Smooth muscle cell (in vitro differentiated cells): Measurements from ENCODE around the gene CDH4. TPM values are rescaled to one million over a fixed set of nuclear protein-coding genes. Genes with fewer than 3 reads are reported as not detected.

Experiments
- DNase-seq: peaks from one replicate; lab custom pipeline; 2025; ENCODE audit not compliant: unreplicated experiment; lab: John Stamatoyannopoulos, UW
- H2AFZ ChIP-seq: fragments of 200-600 bp; sonication (generic); 2 replicates; pipeline ENCODE4 v1.6.0; 2016; ENCODE audit warnings: antibody characterized with exemption, low read depth, mild to moderate bottlenecking
- H3F3A ChIP-seq: fragments of 200-600 bp; sonication (generic); 2 replicates; pipeline ENCODE4 v1.6.0; 2017; ENCODE audit warnings: antibody characterized with exemption, low read depth
- H3K27ac ChIP-seq: fragments of 200-600 bp; sonication (generic); 2 replicates; pipeline ENCODE4 v1.5.1; 2016; ENCODE audit warnings: low read depth, mild to moderate bottlenecking
- H3K27me3 ChIP-seq: fragments of 200-600 bp; sonication (generic); 2 replicates; pipeline ENCODE4 v1.6.1; 2016; ENCODE audit warnings: low read depth, mild to moderate bottlenecking
- H3K36me3 ChIP-seq: fragments of 200-600 bp; sonication (generic); 2 replicates; pipeline ENCODE4 v1.5.1; 2016; ENCODE audit warnings: low read depth
- H3K4me1 ChIP-seq: fragments of 200-600 bp; sonication (generic); 2 replicates; pipeline ENCODE4 v1.5.1; 2016; ENCODE audit warnings: low read depth
- H3K4me2 ChIP-seq: fragments of 200-600 bp; sonication (generic); 2 replicates; pipeline ENCODE4 v1.6.0; 2016; ENCODE audit warnings: mild to moderate bottlenecking
- H3K4me3 ChIP-seq: fragments of 200-600 bp; sonication (generic); 2 replicates; pipeline ENCODE4 v1.5.1; 2016; ENCODE audit warnings: mild to moderate bottlenecking
- H3K79me2 ChIP-seq: fragments of 200-600 bp; sonication (generic); 2 replicates; pipeline ENCODE4 v1.6.0; 2016; ENCODE audit warnings: low read depth, mild to moderate bottlenecking
- H3K9ac ChIP-seq: fragments of 200-600 bp; sonication (generic); 2 replicates; pipeline ENCODE4 v1.6.0; 2016; ENCODE audit warnings: low read depth
- H3K9me3 ChIP-seq: fragments of 200-600 bp; sonication (generic); replicated peaks from 2 replicates; pipeline ENCODE4 v1.5.1; 2016; ENCODE audit warnings: low read depth
- H4K20me1 ChIP-seq: fragments of 200-600 bp; sonication (generic); 2 replicates; pipeline ENCODE4 v1.6.0; 2016; ENCODE audit warnings: low read depth
- CTCF ChIP-seq: fragments of 200-600 bp; sonication (generic); IDR thresholded peaks from 2 replicates; pipeline ENCODE4 v1.5.1; 2017; ENCODE audit warnings: borderline replicate concordance, mild to moderate bottlenecking, antibody characterized with exemption; ENCODE audit not compliant: insufficient read depth, poor library complexity, severe bottlenecking
- WGBS: methylation state at CpG from one replicate; pipeline ENCODE4 v1.1.7; 2016; ENCODE audit warnings: low lambda C conversion rate; 5-methylcytosine and 5-hydroxymethylcytosine counted together
- polyA plus RNA-seq: library from polyadenylated mRNA; unstranded; fragments of >200 nt; fragmentation: Nextera tagmentation; extraction: Ambion mirVana; gene quantifications from 2 replicates; pipeline ENCODE4 v1.2.1, GENCODE V29; 2016
- total RNA-seq: library from RNA; depleted of rRNA; stranded (reverse); fragments of >200 nt; gene quantifications from 2 replicates; pipeline ENCODE4 v1.2.3, GENCODE V29; 2014

CDH4 gene
- total and polyA plus RNA-seq, 2 experiments from 2014 or later: 0.03 to 0.04 TPM

DNA sequence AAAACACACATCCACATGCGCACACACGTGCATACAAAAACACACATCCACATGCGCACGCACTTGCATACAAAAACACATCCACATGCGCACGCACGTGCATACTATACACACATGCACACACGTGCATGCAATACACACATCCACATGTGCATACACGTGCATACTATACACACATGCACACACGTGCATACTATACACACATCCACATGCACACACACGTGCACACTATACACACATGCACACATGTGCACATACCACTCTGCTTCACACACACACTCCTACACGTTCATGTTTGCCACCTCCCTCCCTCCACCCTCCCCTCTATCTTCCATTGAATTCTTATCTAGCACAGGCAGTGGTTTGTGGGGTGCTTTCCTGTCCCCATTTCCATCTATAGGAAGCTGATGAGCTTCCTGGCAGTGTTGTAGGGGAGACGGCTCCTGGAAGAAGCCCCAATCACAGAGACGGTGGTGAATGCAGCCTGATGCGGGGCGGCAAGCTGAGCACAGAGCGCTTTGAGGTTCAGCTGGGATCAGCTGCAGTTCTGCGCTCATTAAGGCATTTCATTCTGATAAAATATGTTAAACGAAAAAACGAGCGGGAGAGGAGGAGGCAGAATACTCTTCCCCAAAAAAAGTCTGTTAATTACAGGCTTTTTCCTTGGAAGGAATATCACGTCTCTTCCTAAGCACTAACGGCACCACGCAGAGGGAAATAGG is 525.9 kb downstream of the CDH4 start:
- H3K79me2 ChIP-seq: no peaks in the 10 kb centered on the region
- no peaks in the 10 kb centered on the region for H3K36me3 ChIP-seq
- no peak for DNase-seq
- H3K4me2 ChIP-seq: no peak overlapping the region
- H3F3A ChIP-seq: no peaks in the 10 kb centered on the region
- 88% methylated on average over 24 of the region's 24 CpGs for WGBS
- no peaks in the 10 kb centered on the region for H3K4me1 ChIP-seq
- H3K27ac ChIP-seq: no peak overlapping the region
- peaks cover 3% of the 10 kb centered on the region for H3K9me3 ChIP-seq
- no peak overlapping the region for H3K9ac ChIP-seq
- TF ChIP-seq CTCF: no peak
- no peak overlapping the region for H2AFZ ChIP-seq
- no peak overlapping the region for H3K4me3 ChIP-seq
- peaks cover 18% of the 10 kb centered on the region for H3K27me3 ChIP-seq
- no peaks in the 10 kb centered on the region for H4K20me1 ChIP-seq

DNA sequence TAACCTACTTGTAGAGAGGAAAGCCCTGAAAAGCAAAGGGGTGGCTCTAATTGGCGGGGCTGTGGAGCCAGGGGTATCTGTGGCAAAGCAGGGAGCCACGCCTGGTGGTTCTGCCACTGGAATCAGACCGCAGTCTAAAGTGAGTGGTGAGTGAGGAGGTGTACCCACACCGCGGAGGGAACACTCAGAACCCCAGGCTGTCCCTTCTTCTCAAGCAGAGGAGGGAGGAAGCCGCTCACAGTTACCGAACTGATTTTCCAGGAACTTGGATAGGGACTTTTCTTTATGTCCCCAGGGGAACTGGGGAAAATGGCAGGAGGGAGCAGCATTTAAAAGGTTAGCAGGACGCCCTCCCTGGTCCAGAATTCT is 526.4 kb downstream of the CDH4 start:
- Histone ChIP-seq H3K4me3 (no peak overlapping the region), H2AFZ (no peak overlapping the region), H3K79me2 (no peaks in the 10 kb centered on the region), H3F3A (no peaks in the 10 kb centered on the region), H3K9ac (no peak overlapping the region), H3K4me2 (no peak overlapping the region), H4K20me1 (no peaks in the 10 kb centered on the region), H3K36me3 (no peaks in the 10 kb centered on the region), H3K27ac (no peak overlapping the region), H3K4me1 (no peaks in the 10 kb centered on the region), H3K9me3 (peaks cover 3% of the 10 kb centered on the region), H3K27me3 (peaks cover 18% of the 10 kb centered on the region)
- no peak for TF ChIP-seq CTCF
- 84% methylated on average over 8 of the region's 8 CpGs for WGBS
- DNase-seq: no peak

DNA sequence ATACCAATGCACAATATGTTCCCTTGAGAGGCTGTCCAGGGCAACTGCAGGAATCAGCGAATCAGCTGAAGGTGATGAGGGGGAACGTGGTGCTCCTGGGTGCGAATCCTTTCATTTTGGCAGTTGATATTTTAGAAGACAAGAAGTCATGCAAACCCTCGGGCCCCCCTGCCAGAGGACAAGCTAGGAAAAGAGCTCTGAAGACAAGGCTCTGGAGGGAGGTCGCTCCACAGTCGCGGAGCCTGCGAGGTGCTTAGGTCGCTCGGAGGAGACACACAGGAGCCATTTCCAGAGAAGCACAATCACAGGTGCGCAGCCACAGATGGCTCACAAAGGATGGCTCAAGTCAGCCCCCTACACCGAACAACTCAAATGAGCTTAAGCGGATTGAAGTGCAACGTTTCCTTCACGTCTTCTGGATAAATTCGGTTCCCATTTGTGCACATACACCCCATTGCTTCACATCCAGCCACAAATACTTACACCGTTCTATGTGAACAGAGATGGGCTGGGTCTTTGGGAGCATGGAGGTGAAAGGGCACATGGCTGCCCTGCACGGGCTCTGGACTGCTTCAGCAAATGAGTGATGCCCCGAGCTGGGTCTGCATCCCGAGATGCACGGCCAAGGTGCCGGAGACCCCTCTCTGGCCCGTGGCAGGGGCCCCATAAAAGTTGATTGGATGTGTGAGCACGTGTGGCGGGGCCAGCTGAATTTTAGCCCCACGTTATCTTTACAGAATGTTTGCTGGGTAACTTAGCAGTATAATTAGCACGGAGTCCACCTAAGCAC is 527.3 kb downstream of the CDH4 start:
- H3K27ac ChIP-seq: no peak overlapping the region
- H3K4me1 ChIP-seq: no peaks in the 10 kb centered on the region
- no peak overlapping the region for H2AFZ ChIP-seq
- H3K36me3 ChIP-seq: no peaks in the 10 kb centered on the region
- no peak for TF ChIP-seq CTCF
- peaks cover 18% of the 10 kb centered on the region for H3K27me3 ChIP-seq
- 89% methylated on average over 27 of the region's 27 CpGs for WGBS
- DNase-seq: no peak
- no peak overlapping the region for H3K9ac ChIP-seq
- no peaks in the 10 kb centered on the region for H3F3A ChIP-seq
- H4K20me1 ChIP-seq: no peaks in the 10 kb centered on the region
- H3K9me3 ChIP-seq: peaks cover 3% of the 10 kb centered on the region
- H3K4me2 ChIP-seq: no peak overlapping the region
- H3K79me2 ChIP-seq: no peaks in the 10 kb centered on the region
- H3K4me3 ChIP-seq: no peak overlapping the region

DNA sequence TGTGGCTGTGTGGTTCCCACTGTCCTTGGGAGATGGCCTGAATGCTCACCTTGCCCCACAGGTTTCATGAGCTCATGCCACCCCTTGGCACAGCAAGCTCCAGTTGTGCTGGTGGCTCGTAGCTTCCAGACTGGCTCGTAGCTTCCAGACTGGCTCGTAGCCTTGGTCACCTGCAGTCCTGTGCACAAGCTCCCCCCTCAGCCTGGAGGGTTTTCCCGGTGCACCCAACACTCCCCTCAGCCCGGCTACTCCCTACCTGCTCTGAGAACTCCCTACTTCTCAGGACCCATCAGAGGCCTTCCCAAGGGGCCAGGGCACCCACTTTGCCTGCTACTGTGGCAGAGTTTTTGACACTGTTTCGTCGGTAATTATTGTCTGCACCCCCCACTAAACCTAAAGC is 528.0 kb downstream of the CDH4 start:
- no peaks in the 10 kb centered on the region for H3K4me1 ChIP-seq
- no peaks in the 10 kb centered on the region for H4K20me1 ChIP-seq
- peaks cover 18% of the 10 kb centered on the region for H3K27me3 ChIP-seq
- H3K36me3 ChIP-seq: no peaks in the 10 kb centered on the region
- peaks cover 3% of the 10 kb centered on the region for H3K9me3 ChIP-seq
- no peak overlapping the region for H3K4me3 ChIP-seq
- no peak overlapping the region for H3K27ac ChIP-seq
- no peak for TF ChIP-seq CTCF
- no peak for DNase-seq
- no peak overlapping the region for H2AFZ ChIP-seq
- WGBS: 88% methylated on average over 7 of the region's 7 CpGs
- H3K9ac ChIP-seq: no peak overlapping the region
- no peak overlapping the region for H3K4me2 ChIP-seq
- no peaks in the 10 kb centered on the region for H3K79me2 ChIP-seq
- no peaks in the 10 kb centered on the region for H3F3A ChIP-seq
